ENCODE results near the gene ACSL6.
A peak's percentile ranks its signal among the peaks of the same experiment; 100 is the strongest.

Gene ACSL6

GRCh38 chr5:132011622-132012343, at the start of gene ACSL6:
Gene ACSL6, minus strand, starts transcription at chr5:132011658. Its CDS starts 105 bp downstream, at chr5:132011553.
- peak; percentile 50 for DNase-seq

DNA sequence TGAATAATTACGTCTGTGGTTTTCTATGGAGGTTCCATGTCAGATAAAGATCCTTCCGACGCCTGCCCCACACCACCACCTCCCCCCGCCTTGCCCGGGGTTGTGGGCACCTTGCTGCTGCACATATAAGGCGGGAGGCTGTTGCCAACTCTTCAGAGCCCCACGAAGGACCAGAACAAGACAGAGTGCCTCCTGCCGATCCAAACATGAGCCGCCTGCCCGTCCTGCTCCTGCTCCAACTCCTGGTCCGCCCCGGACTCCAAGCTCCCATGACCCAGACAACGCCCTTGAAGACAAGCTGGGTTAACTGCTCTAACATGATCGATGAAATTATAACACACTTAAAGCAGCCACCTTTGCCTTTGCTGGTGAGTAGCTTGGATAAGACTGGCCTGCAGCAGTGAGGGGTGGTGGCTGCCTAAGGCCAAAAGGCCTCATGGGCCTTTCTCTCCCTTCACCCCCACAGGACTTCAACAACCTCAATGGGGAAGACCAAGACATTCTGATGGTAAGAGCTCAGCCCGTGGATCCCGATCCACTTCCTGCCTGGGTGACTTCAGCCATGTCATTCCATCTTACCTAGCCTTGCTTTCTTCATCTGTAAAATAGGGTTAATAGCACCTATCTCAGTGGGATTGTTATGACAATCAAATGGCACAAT, 49.2 kb upstream of the ACSL6 start, which contains the start of gene IL3:
Gene IL3, plus strand, starts transcription at position 155 of the 661 bp plus-strand sequence. Its CDS starts 52 bp downstream, at position 207.
- DNase-seq, result peak in 1 of 2 donors; percentile 17

DNA sequence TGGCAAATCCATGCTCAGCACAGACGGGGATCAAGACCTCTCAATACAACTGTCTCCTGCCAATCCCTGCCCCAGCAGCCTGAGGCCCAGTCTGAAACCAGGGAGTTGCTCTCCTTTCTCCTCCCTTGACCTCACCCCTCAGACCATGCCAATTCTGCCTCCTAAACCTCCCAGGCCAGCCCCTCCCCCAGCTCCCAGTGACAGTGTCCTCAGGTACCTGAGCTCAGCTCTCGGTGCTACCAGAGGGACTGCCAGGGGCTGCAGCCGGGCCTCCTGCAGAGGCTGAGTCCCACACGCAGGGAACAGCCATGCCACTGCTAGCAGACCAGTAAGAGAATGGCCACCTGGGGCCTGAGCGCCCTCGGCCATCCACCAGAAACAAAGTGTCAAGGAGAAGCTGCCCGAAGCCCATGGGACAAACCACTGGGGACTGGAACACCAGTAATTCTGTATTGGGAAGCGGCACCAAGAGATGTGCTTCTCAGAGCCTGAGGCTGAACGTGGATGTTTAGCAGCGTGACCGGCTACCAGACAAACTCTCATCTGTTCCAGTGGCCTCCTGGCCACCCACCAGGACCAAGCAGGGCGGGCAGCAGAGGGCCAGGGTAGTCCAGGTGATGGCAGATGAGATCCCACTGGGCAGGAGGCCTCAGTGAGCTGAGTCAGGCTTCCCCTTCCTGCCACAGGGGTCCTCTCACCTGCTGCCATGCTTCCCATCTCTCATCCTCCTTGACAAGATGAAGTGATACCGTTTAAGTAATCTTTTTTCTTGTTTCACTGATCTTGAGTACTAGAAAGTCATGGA, 48.4 kb upstream of the ACSL6 start:
- peak in 1 of 2 donors; percentile 17 for DNase-seq

- peak in 1 of 2 donors; percentile 24 for DNase-seq
Observed at GRCh38 chr5:132059043-132059695, 47.7 kb upstream of the ACSL6 start.

- peak in 1 of 2 donors; percentile 10 for DNase-seq
Observed at GRCh38 chr5:132058646-132059042, 47.2 kb upstream of the ACSL6 start.

- peak in 1 of 2 donors; percentile 15 for DNase-seq
Observed at GRCh38 chr5:132057498-132058255, 46.2 kb upstream of the ACSL6 start.

GRCh38 chr5:132056610-132057497, 45.4 kb upstream of the ACSL6 start:
- peak in 1 of 2 donors; percentile 14 for DNase-seq

GRCh38 chr5:132055808-132056609, 44.6 kb upstream of the ACSL6 start:
- peak in 1 of 2 donors; percentile 25 for DNase-seq

DNA sequence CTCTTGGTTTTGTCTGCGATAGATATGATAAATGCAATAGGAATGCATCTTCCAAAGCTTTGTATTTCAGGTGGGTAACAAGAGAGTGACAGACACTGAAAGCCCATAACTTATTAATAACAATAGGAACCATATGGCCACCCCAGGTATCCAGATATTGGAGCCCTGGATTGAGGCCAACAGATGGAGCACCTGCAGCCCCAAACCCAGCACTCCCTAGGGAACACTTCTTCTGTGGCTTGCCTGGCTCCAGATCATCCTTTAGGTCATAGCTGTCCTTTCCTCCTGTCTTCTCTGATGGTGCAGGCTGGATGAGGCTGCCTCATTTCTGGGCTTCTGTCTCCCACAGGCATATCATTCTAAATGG, 44.0 kb upstream of the ACSL6 start:
- DNase-seq, result peak in 1 of 2 donors; percentile 13

- peak in 1 of 2 donors; percentile 16 for DNase-seq
Observed at GRCh38 chr5:132054697-132055440, 43.4 kb upstream of the ACSL6 start.

DNA sequence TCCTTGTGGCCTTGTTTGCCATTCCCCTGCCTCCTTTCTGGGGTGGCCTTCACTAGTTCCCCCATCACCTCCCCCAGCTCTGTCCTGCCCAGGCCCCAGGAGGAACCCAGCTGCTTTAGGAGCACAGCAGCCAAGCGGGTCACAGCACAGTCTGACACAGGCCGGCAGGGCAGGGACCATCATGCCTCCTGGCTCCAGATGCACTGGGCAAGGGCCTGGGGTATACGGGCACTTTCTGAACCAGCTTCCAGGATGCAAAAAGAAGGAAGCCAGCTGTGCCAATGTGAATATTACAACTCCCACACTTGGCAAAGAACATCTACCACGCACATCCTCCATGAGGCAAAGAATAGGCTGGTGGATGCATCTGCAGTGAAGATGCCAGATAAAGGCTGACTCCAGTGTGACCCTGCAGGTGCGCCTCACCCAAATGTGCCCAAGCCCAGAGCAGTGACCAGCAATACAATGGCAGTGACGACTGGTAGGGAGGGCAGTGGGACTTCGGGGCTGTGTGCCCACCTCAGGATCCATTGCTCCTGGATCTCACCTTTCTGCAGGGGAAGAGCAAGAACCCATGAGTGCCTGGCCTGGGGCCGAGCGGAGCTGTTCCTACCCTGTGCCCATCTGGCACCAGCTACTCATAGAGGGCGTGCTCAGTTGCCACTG, 42.7 kb upstream of the ACSL6 start:
- DNase-seq, result peak in 1 of 2 donors; percentile 14

DNA sequence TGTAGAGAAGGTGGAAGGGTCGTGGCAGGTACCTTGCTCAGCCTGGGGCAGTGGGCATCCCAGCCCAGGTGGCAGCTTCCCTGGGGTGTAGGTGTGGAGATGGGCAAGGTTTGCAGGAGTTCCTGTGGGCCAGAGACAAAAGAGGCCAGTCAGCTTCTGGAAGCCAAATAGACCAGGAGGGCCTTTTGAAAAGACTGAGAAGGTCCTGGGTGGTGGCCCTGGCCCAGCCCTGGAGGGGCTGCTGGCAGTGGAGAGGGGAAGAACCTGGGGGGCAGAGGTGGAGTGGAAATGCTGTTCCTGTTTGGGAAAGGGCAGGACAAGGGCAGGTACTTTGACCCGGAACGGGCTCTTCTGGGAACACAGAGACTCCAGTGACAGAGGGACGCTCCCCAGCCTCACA, 42.0 kb upstream of the ACSL6 start:
- DNase-seq, result no peak

GRCh38 chr5:132052520-132052919, 41.1 kb upstream of the ACSL6 start:
- DNase-seq, result no peak

GRCh38 chr5:132050661-132051552, 39.4 kb upstream of the ACSL6 start:
- DNase-seq, result peak in 1 of 2 donors; percentile 14

DNA sequence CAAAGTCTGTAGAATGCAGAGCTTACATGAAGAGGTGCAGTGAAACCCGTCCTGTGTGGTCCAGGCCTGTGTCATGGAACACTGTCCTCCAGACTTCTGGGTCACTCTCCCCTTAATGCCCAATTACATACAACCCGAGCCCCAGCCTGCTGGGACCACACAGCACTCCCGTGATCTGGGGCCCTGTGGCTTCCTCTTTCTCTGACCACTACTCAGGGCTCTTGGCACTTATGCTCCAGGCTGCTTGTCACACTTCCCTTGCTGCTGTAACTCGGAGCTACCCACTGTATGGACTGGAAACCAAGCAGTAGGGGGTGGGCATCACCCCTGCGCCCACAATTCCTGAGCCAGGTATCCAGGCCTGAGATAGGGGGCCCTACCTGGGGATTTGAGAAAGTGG, 38.7 kb upstream of the ACSL6 start:
- DNase-seq, result peak in 1 of 2 donors; percentile 13

GRCh38 chr5:132049559-132049958, 38.1 kb upstream of the ACSL6 start:
- no peak for DNase-seq

GRCh38 chr5:132049093-132049492, 37.6 kb upstream of the ACSL6 start:
- no peak for DNase-seq

DNA sequence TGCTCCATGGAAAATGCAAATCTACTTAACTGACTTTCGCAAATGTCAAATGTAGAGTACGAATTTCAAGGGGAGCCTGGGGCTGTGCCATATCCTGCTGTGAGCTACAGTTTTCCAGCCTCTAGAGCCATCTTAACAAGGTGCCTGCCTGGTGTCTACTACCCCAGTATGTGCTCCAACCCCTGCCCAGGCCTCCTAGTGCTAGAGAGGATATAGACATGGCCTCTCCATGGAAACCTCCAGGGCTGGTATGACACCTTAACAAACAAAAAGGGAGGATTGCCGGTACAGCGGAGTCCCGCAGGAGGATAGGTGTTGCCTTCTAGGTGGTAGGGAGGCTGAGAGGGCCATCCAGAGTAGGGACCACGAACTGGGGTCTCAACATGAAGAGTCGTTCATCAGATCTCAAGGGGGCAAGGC, 35.4 kb upstream of the ACSL6 start:
- peak in 1 of 2 donors; percentile 16 for DNase-seq
